HCT116 (cell line): Measurements from ENCODE around the gene NT5C1A. TPM values are rescaled to one million over a fixed set of nuclear protein-coding genes. Genes with fewer than 3 reads are reported as not detected.

Experiments used
- ATAC-seq: fragments of 200-7000 bp; cut with Tn5 transposase; 2 replicates; pipeline ENCODE4 v1.9.1; 2020; ENCODE audit warnings: mild to moderate bottlenecking, moderate library complexity
- BruUV-seq: library from RNA; stranded (reverse); fragments of 400-500 nt; replicated peaks from 2 replicates; lab custom pipeline; 2021; lab: Mats Ljungman, UMichigan
- CTCF ChIA-PET: fragments of 300-600 bp; sonication (Branson Sonifier 250); formaldehyde crosslinking; loops from one replicate; lab custom pipeline; 2021; ENCODE audit warnings: antibody characterized with exemption; lab: Charles Lee
- POLR2A ChIA-PET: fragments of 300-600, 350-600 bp; sonication (Branson Sonifier 250); formaldehyde crosslinking; loops from one replicate; lab custom pipeline; 2021; ENCODE audit warnings: antibody characterized with exemption; lab: Charles Lee
- RAD21 ChIA-PET, 2 experiments: fragments of 300-600 bp; sonication (Branson Sonifier 250); formaldehyde crosslinking; loops; one replicate each; lab custom pipeline; 2023; ENCODE audit warnings: low total read pairs in 2 of 2; ENCODE audit not compliant: uncharacterized antibody in 2 of 2, unreplicated experiment in 2 of 2, low non-redundant PET in 1 of 2; lab: Charles Lee
- DNase-seq: peaks from one replicate; pipeline ENCODE4 v3.0.0-alpha.2; 2010; ENCODE audit warnings: low read depth, low spot score
- H2AFZ ChIP-seq: fragments of 200-600 bp; shearing (Covaris generic), sonication (generic); 2 replicates; pipeline ENCODE4 v1.6.1; 2017; ENCODE audit warnings: low read depth, mixed run types, mixed read lengths, antibody characterized with exemption, low read length; ENCODE audit not compliant: poor library complexity, severe bottlenecking
- H3K27ac ChIP-seq: 2 replicates; pipeline ENCODE4 v1.5.1; 2012; ENCODE audit warnings: low read depth, low read length
- H3K27me3 ChIP-seq: fragments of 200-600 bp; sonication (generic); 2 replicates; pipeline ENCODE4 v1.6.1; 2016; ENCODE audit warnings: mixed run types, low read length, mixed read lengths; ENCODE audit not compliant: insufficient read depth
- H3K36me3 ChIP-seq, 2 experiments: fragments of 200-500 bp in 1 of 2; fragments of 200-600 bp in 1 of 2; sonication (Bioruptor generic) in 1 of 2; sonication (generic) in 1 of 2; 2 replicates each; pipeline versions ENCODE4 v1.5.1 to v1.6.1; 2014 to 2016; ENCODE audit warnings: low read length in 2 of 2, inconsistent platforms in 1 of 2, mixed read lengths in 1 of 2, mixed run types in 1 of 2; ENCODE audit not compliant: insufficient read depth in 2 of 2, control insufficient read depth in 1 of 2
- H3K4me1 ChIP-seq, 2 experiments: fragments of 200-600 bp in 1 of 2; sonication (generic) in 1 of 2; 2 replicates each; pipeline versions ENCODE4 v1.5.1 to v1.6.1; 2012 to 2017; ENCODE audit warnings: low read length in 2 of 2, inconsistent platforms in 1 of 2, mild to moderate bottlenecking in 1 of 2, mixed read lengths in 1 of 2, mixed run types in 1 of 2, moderate library complexity in 1 of 2; ENCODE audit not compliant: insufficient read depth in 2 of 2, control insufficient read depth in 1 of 2
- H3K4me2 ChIP-seq: fragments of 200-600 bp; sonication (generic); 2 replicates; pipeline ENCODE4 v1.6.1; 2017; ENCODE audit warnings: mixed run types, low read length, mixed read lengths
- H3K4me3 ChIP-seq, 2 experiments: fragments of 200-600 bp in 1 of 2; sonication (generic) in 1 of 2; replicated peaks in 1 of 2; 2 replicates each; pipeline ENCODE4 v1.5.1; 2011 to 2016; ENCODE audit warnings: low read length in 2 of 2, control low read depth in 1 of 2, low read depth in 1 of 2, mild to moderate bottlenecking in 1 of 2, mixed read lengths in 1 of 2, mixed run types in 1 of 2
- H3K79me2 ChIP-seq: fragments of 200-600 bp; sonication (generic); 2 replicates; pipeline ENCODE4 v1.6.1; 2017; ENCODE audit warnings: mild to moderate bottlenecking, mixed run types, low read length, moderate library complexity, mixed read lengths; ENCODE audit not compliant: insufficient read depth
- H3K9ac ChIP-seq: fragments of 200-600 bp; sonication (generic); 2 replicates; pipeline ENCODE4 v1.6.1; 2016; ENCODE audit warnings: low read length, mixed read lengths
- H3K9me2 ChIP-seq: fragments of 200-600 bp; sonication (generic), shearing (Covaris generic); 2 replicates; pipeline ENCODE4 v1.6.1; 2017; ENCODE audit warnings: mixed run types, mild to moderate bottlenecking, moderate library complexity; ENCODE audit not compliant: insufficient read depth
- H3K9me3 ChIP-seq, 2 experiments: fragments of 200-500 bp in 1 of 2; fragments of 200-600 bp in 1 of 2; sonication (Bioruptor generic) in 1 of 2; sonication (generic) in 1 of 2; 2 replicates each; pipeline ENCODE4 v1.6.1; 2014 to 2017; ENCODE audit warnings: low read length in 2 of 2, mixed read lengths in 2 of 2, inconsistent platforms in 1 of 2, low read depth in 1 of 2, mild to moderate bottlenecking in 1 of 2, mixed run types in 1 of 2, moderate library complexity in 1 of 2; ENCODE audit not compliant: control insufficient read depth in 1 of 2, insufficient read depth in 1 of 2
- H4K20me1 ChIP-seq: fragments of 200-600 bp; sonication (generic), shearing (Covaris generic); 2 replicates; pipeline ENCODE4 v1.6.1; 2017; ENCODE audit warnings: mixed run types, mild to moderate bottlenecking, moderate library complexity; ENCODE audit not compliant: insufficient read depth
- CBX3 ChIP-seq: IDR thresholded peaks from 2 replicates; pipeline ENCODE4 v1.6.1; 2012; ENCODE audit warnings: low read depth
- CTCF ChIP-seq, 3 experiments: fragments of 200-600 bp in 1 of 3; sonication (generic) in 1 of 3; IDR thresholded peaks in 2 of 3; conservative IDR thresholded peaks in 1 of 3; 2 replicates each; pipeline ENCODE4 v1.5.1; 2012 to 2017; ENCODE audit warnings: low read depth in 2 of 3, low read length in 2 of 3, antibody characterized with exemption in 1 of 3, borderline replicate concordance in 1 of 3, control low read depth in 1 of 3, mild to moderate bottlenecking in 1 of 3, mixed read lengths in 1 of 3, mixed run types in 1 of 3, moderate library complexity in 1 of 3; ENCODE audit not compliant: insufficient read depth in 1 of 3
- ELF1 ChIP-seq: IDR thresholded peaks from 2 replicates; pipeline ENCODE4 v1.6.1; 2012; ENCODE audit warnings: low read depth, borderline replicate concordance
- EZH2 ChIP-seq: fragments of 200-600 bp; sonication (generic); IDR thresholded peaks from 2 replicates; pipeline ENCODE4 v1.6.1; 2017; ENCODE audit warnings: antibody characterized with exemption, mixed run types
- EZH2phosphoT487 ChIP-seq: fragments of 200-600 bp; IDR thresholded peaks from 2 replicates; pipeline ENCODE4 v1.6.1; 2018; ENCODE audit warnings: antibody characterized with exemption, borderline replicate concordance
- MAX ChIP-seq: IDR thresholded peaks from 2 replicates; pipeline ENCODE4 v1.6.1; 2012
- POLR2A ChIP-seq: IDR thresholded peaks from 2 replicates; pipeline ENCODE4 v1.7.0; 2011; ENCODE audit warnings: borderline replicate concordance; ENCODE audit not compliant: insufficient read depth, insufficient read length; ENCODE audit errors: extremely low read depth
- RAD21 ChIP-seq: IDR thresholded peaks from 2 replicates; pipeline ENCODE4 v1.6.1; 2012; ENCODE audit warnings: low read depth, mild to moderate bottlenecking
- SIN3A ChIP-seq: IDR thresholded peaks from 2 replicates; pipeline ENCODE4 v1.6.1; 2012; ENCODE audit warnings: low read depth
- SP1 ChIP-seq: IDR thresholded peaks from 2 replicates; pipeline ENCODE4 v1.6.1; 2012; ENCODE audit warnings: low read depth
- TCF7L2 ChIP-seq: IDR thresholded peaks from 2 replicates; pipeline ENCODE4 v1.7.0; 2011; ENCODE audit warnings: borderline replicate concordance, inconsistent platforms; ENCODE audit not compliant: insufficient read depth, insufficient read length; ENCODE audit errors: extremely low read depth
- YY1 ChIP-seq: IDR thresholded peaks from 2 replicates; pipeline ENCODE4 v1.6.1; 2011; ENCODE audit warnings: low read length, low read depth, moderate library complexity, mild to moderate bottlenecking; ENCODE audit not compliant: insufficient replicate concordance; ENCODE audit errors: extremely low read depth
- ZFX ChIP-seq: fragments of 450-650 bp; IDR thresholded peaks from 2 replicates; pipeline ENCODE4 v1.6.1; 2017
- ZNF274 ChIP-seq: fragments of 200-500 bp; sonication (Bioruptor generic); IDR thresholded peaks from 2 replicates; pipeline ENCODE4 v1.6.1; 2014; ENCODE audit warnings: mild to moderate bottlenecking, low read depth, low read length, inconsistent platforms
- intact Hi-C: fragments of 100-400 bp; cut with micrococcal nuclease; formaldehyde crosslinking; loops from 2 replicates; pipeline ENCODE4 v1.10.0; 2022
- total RNA-seq: library from RNA; stranded (reverse); gene quantifications from one replicate; pipeline ENCODE4 v1.2.1, GENCODE V29; 2021; ENCODE audit not compliant: unreplicated experiment
- TF ChIP-seq, protein P1 (sequence below): IDR thresholded peaks from 2 replicates; pipeline ENCODE4 v1.6.1; 2011; ENCODE audit warnings: mild to moderate bottlenecking, low read length, moderate library complexity; ENCODE audit not compliant: insufficient replicate concordance; ENCODE audit errors: extremely low read depth

Gene NT5C1A
- total RNA-seq, 1 experiment from 2014 or later: not detected

DNA sequence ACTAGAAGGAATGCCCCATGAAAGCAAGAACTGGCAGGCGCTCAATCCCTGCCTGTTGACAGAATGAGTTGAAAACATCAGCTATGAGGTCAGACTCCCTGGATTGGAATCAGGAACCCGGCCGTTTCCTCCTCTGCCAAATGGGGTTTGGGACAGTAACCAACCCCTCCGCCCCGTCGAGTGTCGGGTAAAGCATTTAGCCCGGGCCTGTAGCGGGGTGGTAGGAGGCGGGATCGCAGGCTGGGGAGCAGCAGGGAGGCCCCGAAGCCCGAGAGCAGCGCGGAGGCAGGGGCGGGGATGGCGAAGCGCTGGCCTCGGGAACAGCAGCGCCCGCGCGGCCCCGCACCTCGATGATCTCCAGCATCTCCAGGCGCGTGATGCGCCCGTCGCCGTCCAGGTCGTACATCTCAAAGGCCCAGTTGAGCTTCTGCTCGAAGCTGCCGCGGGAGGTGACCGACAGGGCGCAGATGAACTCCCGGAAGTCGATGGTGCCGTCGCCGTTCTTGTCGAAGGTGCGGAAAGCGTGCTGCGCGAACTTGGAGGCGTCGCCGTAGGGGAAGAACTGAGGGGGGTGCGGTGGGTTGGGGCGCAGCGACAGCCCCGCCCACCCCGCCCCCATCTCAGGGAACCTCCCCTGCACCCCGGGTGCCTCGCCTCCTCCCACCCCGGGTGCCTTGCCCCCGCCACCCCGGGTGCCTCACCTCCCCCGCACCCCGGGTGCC lies 11.8 kb upstream of the NT5C1A start:
- H2AFZ ChIP-seq: no peak overlapping the region
- H3K27me3 ChIP-seq: no peaks in the 10 kb centered on the region
- peaks cover 0 to 4% of the 10 kb centered on the region in 2 experiments; a peak in 1 of 4 replicates for H3K4me1 ChIP-seq
- POLR2A ChIA-PET: no interaction called here
- intact Hi-C loops: no loop called here
- no peak overlapping the region for H3K9ac ChIP-seq
- H4K20me1 ChIP-seq: no peaks in the 10 kb centered on the region
- no peak overlapping the region for H3K4me3 ChIP-seq
- TF ChIP-seq YY1: no peak
- TF ChIP-seq, protein P1, sequence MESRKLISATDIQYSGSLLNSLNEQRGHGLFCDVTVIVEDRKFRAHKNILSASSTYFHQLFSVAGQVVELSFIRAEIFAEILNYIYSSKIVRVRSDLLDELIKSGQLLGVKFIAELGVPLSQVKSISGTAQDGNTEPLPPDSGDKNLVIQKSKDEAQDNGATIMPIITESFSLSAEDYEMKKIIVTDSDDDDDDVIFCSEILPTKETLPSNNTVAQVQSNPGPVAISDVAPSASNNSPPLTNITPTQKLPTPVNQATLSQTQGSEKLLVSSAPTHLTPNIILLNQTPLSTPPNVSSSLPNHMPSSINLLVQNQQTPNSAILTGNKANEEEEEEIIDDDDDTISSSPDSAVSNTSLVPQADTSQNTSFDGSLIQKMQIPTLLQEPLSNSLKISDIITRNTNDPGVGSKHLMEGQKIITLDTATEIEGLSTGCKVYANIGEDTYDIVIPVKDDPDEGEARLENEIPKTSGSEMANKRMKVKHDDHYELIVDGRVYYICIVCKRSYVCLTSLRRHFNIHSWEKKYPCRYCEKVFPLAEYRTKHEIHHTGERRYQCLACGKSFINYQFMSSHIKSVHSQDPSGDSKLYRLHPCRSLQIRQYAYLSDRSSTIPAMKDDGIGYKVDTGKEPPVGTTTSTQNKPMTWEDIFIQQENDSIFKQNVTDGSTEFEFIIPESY: no peak
- TF ChIP-seq CBX3: no peak
- TF ChIP-seq ZNF274: no peak
- TF ChIP-seq EZH2phosphoT487: no peak
- TF ChIP-seq SIN3A: no peak
- no peak for TF ChIP-seq ZFX
- TF ChIP-seq POLR2A: no peak
- TF ChIP-seq CTCF (IDR thresholded peaks at IDR 0.05 in 2 of 3, conservative IDR thresholded peaks at IDR 0.05 in 1 of 3; ENCODE audit: borderline replicate concordance in 1 of 3, insufficient read depth in 1 of 3, low read depth in 2 of 3, low read length in 2 of 3): no peak
- TF ChIP-seq MAX: no peak
- no peak for TF ChIP-seq SP1
- TF ChIP-seq RAD21: no peak
- TF ChIP-seq TCF7L2: no peak
- TF ChIP-seq EZH2: no peak
- TF ChIP-seq ELF1: no peak
- RAD21 ChIA-PET: no interaction called here
- no peaks in the 10 kb centered on the region for H3K79me2 ChIP-seq
- no peaks in the 10 kb centered on the region for H3K36me3 ChIP-seq
- no peaks in the 10 kb centered on the region for H3K9me3 ChIP-seq
- no peak overlapping the region for H3K27ac ChIP-seq
- H3K9me2 ChIP-seq: no peaks in the 10 kb centered on the region
- ATAC-seq: no peak
- BruUV-seq: no TSS peak
- CTCF ChIA-PET: interaction anchor here (0.9 kb wide), 1 partner anchor 77 kb away, joined by 3 read pairs; no protein-coding TSS in a partner anchor
- no peak for DNase-seq
- H3K4me2 ChIP-seq: no peak overlapping the region
